ENCODE measurements around the gene OPRM1. TPM values are rescaled to one million over a fixed set of nuclear protein-coding genes. Genes with fewer than 3 reads are reported as not detected.
A peak's percentile ranks its signal among the peaks of the same experiment; 100 is the strongest.

Gene OPRM1
- total RNA-seq, 1 experiment from 2014 or later, result not detected

DNA sequence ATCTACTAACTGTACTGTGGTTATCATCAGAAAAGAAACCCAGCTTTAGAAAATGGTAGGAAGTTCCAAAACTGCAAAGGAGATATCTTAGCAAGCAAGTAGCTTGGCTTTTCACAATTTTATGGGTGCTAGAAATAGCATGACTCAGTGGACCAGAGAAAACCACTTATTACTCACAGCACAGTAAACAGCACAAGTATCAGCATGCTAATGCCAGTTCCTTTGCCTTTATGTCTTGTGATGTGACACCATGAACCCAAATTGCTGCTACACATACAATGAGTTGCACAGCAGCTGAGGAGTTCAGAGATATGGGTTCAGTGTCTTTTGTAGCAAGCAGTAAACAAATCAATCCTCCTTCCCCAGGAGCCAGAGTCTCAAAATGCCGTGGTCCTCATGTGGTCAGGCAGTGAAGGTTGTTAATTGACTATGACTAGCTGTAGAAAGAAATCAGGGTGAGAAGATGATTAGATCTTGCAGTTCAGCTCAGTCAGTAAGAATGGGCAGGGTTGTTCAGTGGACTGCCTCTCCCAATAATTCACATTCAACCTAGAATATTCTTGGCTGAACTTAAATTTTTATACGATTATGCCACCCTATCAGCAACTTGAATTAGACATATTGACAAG, 73.3 kb downstream of the OPRM1 start:
- intact Hi-C loops (cut with micrococcal nuclease; ENCODE audit: unreplicated experiment) (no loop called here), in situ Hi-C loops (cut with HindIII; ENCODE audit: low pct_unique_long_range_greater_than_20kb, low sequenced_read_pairs) (no loop called here)
- TF ChIP-seq TCF7L2 (IDR thresholded peaks at IDR 0.05; ENCODE audit: low read depth, low read length) (no peak), POLR2AphosphoS5 (IDR thresholded peaks at IDR 0.05; ENCODE audit: low read depth, low read length) (no peak), SIN3A (IDR thresholded peaks at IDR 0.05; ENCODE audit: borderline replicate concordance, insufficient read depth, low read depth, low read length) (no peak)
- TF ChIP-seq, protein P1, sequence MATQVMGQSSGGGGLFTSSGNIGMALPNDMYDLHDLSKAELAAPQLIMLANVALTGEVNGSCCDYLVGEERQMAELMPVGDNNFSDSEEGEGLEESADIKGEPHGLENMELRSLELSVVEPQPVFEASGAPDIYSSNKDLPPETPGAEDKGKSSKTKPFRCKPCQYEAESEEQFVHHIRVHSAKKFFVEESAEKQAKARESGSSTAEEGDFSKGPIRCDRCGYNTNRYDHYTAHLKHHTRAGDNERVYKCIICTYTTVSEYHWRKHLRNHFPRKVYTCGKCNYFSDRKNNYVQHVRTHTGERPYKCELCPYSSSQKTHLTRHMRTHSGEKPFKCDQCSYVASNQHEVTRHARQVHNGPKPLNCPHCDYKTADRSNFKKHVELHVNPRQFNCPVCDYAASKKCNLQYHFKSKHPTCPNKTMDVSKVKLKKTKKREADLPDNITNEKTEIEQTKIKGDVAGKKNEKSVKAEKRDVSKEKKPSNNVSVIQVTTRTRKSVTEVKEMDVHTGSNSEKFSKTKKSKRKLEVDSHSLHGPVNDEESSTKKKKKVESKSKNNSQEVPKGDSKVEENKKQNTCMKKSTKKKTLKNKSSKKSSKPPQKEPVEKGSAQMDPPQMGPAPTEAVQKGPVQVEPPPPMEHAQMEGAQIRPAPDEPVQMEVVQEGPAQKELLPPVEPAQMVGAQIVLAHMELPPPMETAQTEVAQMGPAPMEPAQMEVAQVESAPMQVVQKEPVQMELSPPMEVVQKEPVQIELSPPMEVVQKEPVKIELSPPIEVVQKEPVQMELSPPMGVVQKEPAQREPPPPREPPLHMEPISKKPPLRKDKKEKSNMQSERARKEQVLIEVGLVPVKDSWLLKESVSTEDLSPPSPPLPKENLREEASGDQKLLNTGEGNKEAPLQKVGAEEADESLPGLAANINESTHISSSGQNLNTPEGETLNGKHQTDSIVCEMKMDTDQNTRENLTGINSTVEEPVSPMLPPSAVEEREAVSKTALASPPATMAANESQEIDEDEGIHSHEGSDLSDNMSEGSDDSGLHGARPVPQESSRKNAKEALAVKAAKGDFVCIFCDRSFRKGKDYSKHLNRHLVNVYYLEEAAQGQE (IDR thresholded peaks at IDR 0.05; ENCODE audit: insufficient read depth in 1 of 2, low read depth in 2 of 2, low read length in 1 of 2), result no peak
- TF ChIP-seq, protein P2, sequence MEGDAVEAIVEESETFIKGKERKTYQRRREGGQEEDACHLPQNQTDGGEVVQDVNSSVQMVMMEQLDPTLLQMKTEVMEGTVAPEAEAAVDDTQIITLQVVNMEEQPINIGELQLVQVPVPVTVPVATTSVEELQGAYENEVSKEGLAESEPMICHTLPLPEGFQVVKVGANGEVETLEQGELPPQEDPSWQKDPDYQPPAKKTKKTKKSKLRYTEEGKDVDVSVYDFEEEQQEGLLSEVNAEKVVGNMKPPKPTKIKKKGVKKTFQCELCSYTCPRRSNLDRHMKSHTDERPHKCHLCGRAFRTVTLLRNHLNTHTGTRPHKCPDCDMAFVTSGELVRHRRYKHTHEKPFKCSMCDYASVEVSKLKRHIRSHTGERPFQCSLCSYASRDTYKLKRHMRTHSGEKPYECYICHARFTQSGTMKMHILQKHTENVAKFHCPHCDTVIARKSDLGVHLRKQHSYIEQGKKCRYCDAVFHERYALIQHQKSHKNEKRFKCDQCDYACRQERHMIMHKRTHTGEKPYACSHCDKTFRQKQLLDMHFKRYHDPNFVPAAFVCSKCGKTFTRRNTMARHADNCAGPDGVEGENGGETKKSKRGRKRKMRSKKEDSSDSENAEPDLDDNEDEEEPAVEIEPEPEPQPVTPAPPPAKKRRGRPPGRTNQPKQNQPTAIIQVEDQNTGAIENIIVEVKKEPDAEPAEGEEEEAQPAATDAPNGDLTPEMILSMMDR (IDR thresholded peaks at IDR 0.05), result no peak
- ChIA-PET CTCF (no interaction called here), POLR2A (no interaction called here)
- no TSS peak for BruUV-seq (replicated peaks)
- DNase-seq (ENCODE audit: low read depth, low spot score) (peak; percentile 52), ATAC-seq (no peak)
- Histone ChIP-seq H3K9me3 (ENCODE audit: control insufficient read depth, insufficient read depth, low read depth, low read length) (no peaks in the 10 kb centered on the region), H3K27ac (ENCODE audit: low read length) (no peak overlapping the region), H3K4me1 (ENCODE audit: control insufficient read depth, insufficient read depth, low read length) (no peaks in the 10 kb centered on the region), H3K36me3 (ENCODE audit: control insufficient read depth, insufficient read depth, low read length) (no peaks in the 10 kb centered on the region), H3K27me3 (ENCODE audit: control insufficient read depth, insufficient read depth, low read length) (no peaks in the 10 kb centered on the region), H3K4me3 (ENCODE audit: low read depth in 2 of 2, low read length in 2 of 2) (no peak overlapping the region)

DNA sequence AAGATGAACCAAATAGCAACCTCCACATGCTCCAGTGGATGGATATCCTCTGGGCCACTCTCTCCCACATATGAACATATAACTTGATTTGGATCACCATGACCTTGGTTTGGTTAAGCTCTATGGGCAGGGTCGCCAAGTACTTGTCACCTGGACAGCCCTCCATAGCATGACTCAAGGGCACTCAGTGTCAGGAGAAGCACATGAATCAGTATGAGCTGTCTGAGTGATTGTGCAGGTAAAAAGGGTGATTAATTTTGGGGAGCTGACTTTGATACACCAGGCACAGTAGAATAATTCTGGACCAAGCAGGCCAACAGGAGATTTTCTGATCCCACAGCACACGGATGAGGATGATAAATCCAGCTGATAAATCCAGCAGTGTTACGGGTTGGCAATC, 74.4 kb downstream of the OPRM1 start:
- TF ChIP-seq, protein P2 (IDR thresholded peaks at IDR 0.05), result no peak
- TF ChIP-seq, protein P1 (IDR thresholded peaks at IDR 0.05; ENCODE audit: insufficient read depth in 1 of 2, low read depth in 2 of 2, low read length in 1 of 2), result no peak
- TF ChIP-seq SIN3A (IDR thresholded peaks at IDR 0.05; ENCODE audit: borderline replicate concordance, insufficient read depth, low read depth, low read length), result no peak
- no peak for TF ChIP-seq POLR2AphosphoS5 (IDR thresholded peaks at IDR 0.05; ENCODE audit: low read depth, low read length)
- no TSS peak for BruUV-seq (replicated peaks)
- Histone ChIP-seq H3K4me1 (ENCODE audit: control insufficient read depth, insufficient read depth, low read length) (no peaks in the 10 kb centered on the region), H3K27ac (ENCODE audit: low read length) (no peak overlapping the region), H3K36me3 (ENCODE audit: control insufficient read depth, insufficient read depth, low read length) (no peaks in the 10 kb centered on the region), H3K9me3 (ENCODE audit: control insufficient read depth, insufficient read depth, low read depth, low read length) (no peaks in the 10 kb centered on the region), H3K4me3 (ENCODE audit: low read depth in 2 of 2, low read length in 2 of 2) (no peak overlapping the region), H3K27me3 (ENCODE audit: control insufficient read depth, insufficient read depth, low read length) (no peaks in the 10 kb centered on the region)
- in situ Hi-C loops (cut with HindIII; ENCODE audit: low pct_unique_long_range_greater_than_20kb, low sequenced_read_pairs) (no loop called here), intact Hi-C loops (cut with micrococcal nuclease; ENCODE audit: unreplicated experiment) (no loop called here)
- ATAC-seq, result no peak
- POLR2A ChIA-PET, result no interaction called here
- no peak for DNase-seq (ENCODE audit: low read depth, low spot score)
- CTCF ChIA-PET, result no interaction called here
